Mucosa of rectum (tissue), 2 donors: ENCODE results near the gene KIAA0753.

Experiments
- H3K27ac ChIP-seq, 2 donors: one replicate each; pipeline ENCODE4 v1.7.0; 2013; ENCODE audit warnings: inconsistent platforms in 2 of 2, low read depth in 2 of 2, low read length in 2 of 2
- H3K27me3 ChIP-seq, 2 donors: one replicate each; pipeline ENCODE4 v1.7.0; 2013; ENCODE audit warnings: low read length in 2 of 2; ENCODE audit not compliant: control insufficient read depth in 2 of 2, insufficient read depth in 2 of 2
- H3K36me3 ChIP-seq, 2 donors: one replicate each; pipeline ENCODE4 v1.7.0; 2013; ENCODE audit warnings: low read length in 2 of 2; ENCODE audit not compliant: control insufficient read depth in 2 of 2, insufficient read depth in 2 of 2
- H3K4me1 ChIP-seq, 2 donors: one replicate each; pipeline ENCODE4 v1.7.0; 2013; ENCODE audit warnings: low read length in 2 of 2, mild to moderate bottlenecking in 1 of 2; ENCODE audit not compliant: control insufficient read depth in 2 of 2, insufficient read depth in 2 of 2
- H3K4me3 ChIP-seq, 2 donors: one replicate each; pipeline ENCODE4 v1.7.0; 2013; ENCODE audit warnings: low read length in 2 of 2
- H3K9ac ChIP-seq, 2 donors: one replicate each; pipeline ENCODE4 v1.7.0; 2013; ENCODE audit warnings: low read length in 2 of 2, low read depth in 1 of 2, mild to moderate bottlenecking in 1 of 2
- H3K9me3 ChIP-seq, 2 donors: one replicate each; pipeline ENCODE4 v1.7.0; 2013; ENCODE audit warnings: low read length in 2 of 2; ENCODE audit not compliant: control insufficient read depth in 2 of 2
- donor health status: healthy.
- donor health status: Normal muscosa, but diverticular disease.

KIAA0753 gene

GRCh38 chr17:6681176-6681575 lies 40.7 kb upstream of the KIAA0753 start:
- Histone ChIP-seq H3K4me3 (no peak overlapping the region), H3K27me3 (peaks cover 6 to 16% of the 10 kb centered on the region in 2 donors)

GRCh38 chr17:6679241-6679640 lies 38.7 kb upstream of the KIAA0753 start:
- Histone ChIP-seq H3K27me3 (peaks cover 6 to 16% of the 10 kb centered on the region in 2 donors), H3K36me3 (no peaks in the 10 kb centered on the region), H3K4me3 (no peak overlapping the region), H3K9me3 (no peaks in the 10 kb centered on the region), H3K27ac (no peak overlapping the region), H3K9ac (no peak overlapping the region), H3K4me1 (no peaks in the 10 kb centered on the region)

More at GRCh38 chr17:6681176-6681575, 40.7 kb upstream of the KIAA0753 start:
- no peak overlapping the region for H3K27ac ChIP-seq
- no peaks in the 10 kb centered on the region for H3K36me3 ChIP-seq
- no peaks in the 10 kb centered on the region for H3K4me1 ChIP-seq
- no peaks in the 10 kb centered on the region for H3K9me3 ChIP-seq
- H3K9ac ChIP-seq, result no peak overlapping the region

GRCh38 chr17:6677946-6678345 lies 37.4 kb upstream of the KIAA0753 start:
- Histone ChIP-seq H3K9me3 (no peaks in the 10 kb centered on the region), H3K4me3 (no peak overlapping the region), H3K4me1 (no peaks in the 10 kb centered on the region), H3K27me3 (peaks cover 6 to 16% of the 10 kb centered on the region in 2 donors), H3K9ac (no peak overlapping the region), H3K36me3 (no peaks in the 10 kb centered on the region), H3K27ac (no peak overlapping the region)

GRCh38 chr17:6677158-6677831 lies 36.8 kb upstream of the KIAA0753 start:
- no peaks in the 10 kb centered on the region for H3K4me1 ChIP-seq

GRCh38 chr17:6676802-6677157 lies 36.3 kb upstream of the KIAA0753 start:
- H3K9ac ChIP-seq, result no peak overlapping the region
- no peak overlapping the region for H3K27ac ChIP-seq
- no peak overlapping the region for H3K4me3 ChIP-seq
- no peaks in the 10 kb centered on the region for H3K4me1 ChIP-seq
- H3K27me3 ChIP-seq, result peaks cover 6 to 13% of the 10 kb centered on the region in 2 donors
- no peaks in the 10 kb centered on the region for H3K36me3 ChIP-seq
- no peaks in the 10 kb centered on the region for H3K9me3 ChIP-seq

More at GRCh38 chr17:6677158-6677831, 36.8 kb upstream of the KIAA0753 start:
- Histone ChIP-seq H3K27ac (no peak overlapping the region), H3K4me3 (no peak overlapping the region), H3K36me3 (no peaks in the 10 kb centered on the region), H3K9me3 (no peaks in the 10 kb centered on the region), H3K27me3 (peaks cover 6 to 14% of the 10 kb centered on the region in 2 donors), H3K9ac (no peak overlapping the region)

- H3K27me3 ChIP-seq, result peaks cover 6 to 13% of the 10 kb centered on the region in 2 donors
- no peaks in the 10 kb centered on the region for H3K4me1 ChIP-seq
- H3K9me3 ChIP-seq, result no peaks in the 10 kb centered on the region
- H3K27ac ChIP-seq, result no peak overlapping the region
- no peak overlapping the region for H3K9ac ChIP-seq
- H3K36me3 ChIP-seq, result no peaks in the 10 kb centered on the region
- H3K4me3 ChIP-seq, result no peak overlapping the region
Observed at GRCh38 chr17:6675201-6675825, 34.8 kb upstream of the KIAA0753 start.

GRCh38 chr17:6674586-6674985 lies 34.1 kb upstream of the KIAA0753 start:
- Histone ChIP-seq H3K9ac (no peak overlapping the region), H3K36me3 (no peaks in the 10 kb centered on the region), H3K27me3 (peaks cover 6 to 13% of the 10 kb centered on the region in 2 donors), H3K27ac (no peak overlapping the region), H3K4me1 (no peaks in the 10 kb centered on the region), H3K4me3 (no peak overlapping the region), H3K9me3 (no peaks in the 10 kb centered on the region)

GRCh38 chr17:6671431-6671830 lies 30.9 kb upstream of the KIAA0753 start:
- H3K9me3 ChIP-seq, result no peaks in the 10 kb centered on the region
- peaks cover 0 to 1% of the 10 kb centered on the region in 2 donors for H3K27me3 ChIP-seq
- no peaks in the 10 kb centered on the region for H3K36me3 ChIP-seq
- no peaks in the 10 kb centered on the region for H3K4me1 ChIP-seq
- no peak overlapping the region for H3K4me3 ChIP-seq
- no peak overlapping the region for H3K27ac ChIP-seq
- no peak overlapping the region for H3K9ac ChIP-seq

- no peak overlapping the region for H3K27ac ChIP-seq
- no peak overlapping the region for H3K4me3 ChIP-seq
- H3K9me3 ChIP-seq, result no peaks in the 10 kb centered on the region
- H3K4me1 ChIP-seq, result peaks cover 2 to 3% of the 10 kb centered on the region in 2 donors
- no peaks in the 10 kb centered on the region for H3K27me3 ChIP-seq
- no peaks in the 10 kb centered on the region for H3K36me3 ChIP-seq
- no peak overlapping the region for H3K9ac ChIP-seq
Observed at GRCh38 chr17:6670999-6671398, 30.5 kb upstream of the KIAA0753 start.

GRCh38 chr17:6670571-6670970 lies 30.1 kb upstream of the KIAA0753 start:
- Histone ChIP-seq H3K27me3 (no peaks in the 10 kb centered on the region), H3K4me1 (peaks cover 2 to 3% of the 10 kb centered on the region in 2 donors), H3K9me3 (no peaks in the 10 kb centered on the region), H3K36me3 (no peaks in the 10 kb centered on the region), H3K9ac (no peak overlapping the region), H3K27ac (no peak overlapping the region), H3K4me3 (no peak overlapping the region)
